Measurements from ENCODE around the gene ABCB8.
A peak's percentile ranks its signal among the peaks of the same experiment; 100 is the strongest.

ABCB8 gene

DNA sequence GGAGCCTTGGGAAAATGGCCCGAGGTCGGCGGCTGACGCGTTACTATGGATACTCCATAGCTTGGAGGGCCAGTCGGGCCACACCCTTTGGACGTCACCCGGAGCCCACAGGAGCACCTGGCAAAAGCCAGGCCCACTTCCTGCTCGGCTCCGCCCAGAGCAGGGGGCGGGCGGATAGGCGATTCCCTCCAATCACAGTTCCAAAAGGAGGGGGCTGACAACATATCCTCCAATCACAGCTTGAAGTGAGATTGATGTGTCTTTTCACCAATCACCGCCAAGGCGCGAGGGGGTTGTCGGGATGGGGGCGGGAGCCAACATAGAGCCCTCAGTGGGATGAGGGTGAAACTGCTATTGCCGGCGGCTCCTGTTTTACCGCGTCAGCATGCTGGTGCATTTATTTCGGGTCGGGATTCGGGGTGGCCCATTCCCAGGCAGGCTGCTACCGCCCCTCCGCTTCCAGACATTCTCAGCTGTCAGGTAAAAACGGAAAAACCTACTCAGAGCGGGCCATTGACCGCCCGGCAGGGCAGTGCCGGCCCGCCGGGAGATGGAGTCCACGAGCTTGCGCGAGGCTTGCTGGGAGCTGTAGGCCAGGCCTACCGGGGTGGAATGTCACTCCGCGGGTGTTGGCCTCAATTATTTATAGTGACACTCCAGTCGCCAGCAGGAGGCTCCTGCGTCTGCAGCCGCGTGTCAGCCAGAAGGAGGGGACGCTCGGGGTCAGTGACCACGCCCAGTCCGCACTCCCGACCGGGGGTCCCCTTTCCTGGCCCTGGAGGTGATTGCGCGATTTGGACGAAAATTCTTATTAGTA is at the start of gene ABCB8:
TSS of gene ABCB8 (plus strand) at position 320 of the 817 bp plus-strand sequence. CDS start at position 386, 66 bp downstream.
- DNase-seq (ENCODE audit: low spot score), result peak; percentile 99

DNA sequence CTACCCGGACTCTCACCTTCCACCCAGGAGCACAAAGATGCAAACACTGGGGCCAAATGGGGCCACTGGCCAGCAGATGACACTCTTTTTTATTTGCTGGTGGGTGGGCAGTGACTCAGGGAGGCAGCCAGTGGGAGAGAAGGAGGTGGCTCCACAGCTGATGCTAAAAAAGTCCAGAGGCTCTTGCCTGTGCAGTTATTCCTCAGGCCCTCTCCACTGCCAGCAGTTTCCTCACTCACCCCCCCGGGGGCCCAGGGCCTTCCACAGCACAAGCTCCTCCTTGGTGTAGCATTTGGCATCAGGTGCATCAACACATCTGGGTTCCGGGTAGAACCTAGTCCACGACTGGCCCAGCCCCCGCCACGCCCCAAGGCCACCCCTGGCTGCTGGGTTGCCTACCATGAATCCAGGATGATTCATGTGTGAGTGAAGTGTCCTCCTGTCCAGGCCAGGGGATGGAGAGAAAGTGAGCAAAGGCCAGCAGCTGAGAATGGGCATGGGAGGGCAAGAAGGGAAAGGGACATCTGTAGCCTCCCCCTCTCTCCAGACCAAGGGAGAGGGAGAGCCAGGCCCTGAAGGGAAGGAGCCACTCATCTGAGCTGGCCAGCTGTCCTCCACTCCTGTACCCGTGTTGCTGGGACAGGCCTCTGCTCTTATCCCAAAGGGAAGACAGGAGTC is 48.4 kb upstream of the ABCB8 start:
- DNase-seq (ENCODE audit: low spot score), result no peak

DNA sequence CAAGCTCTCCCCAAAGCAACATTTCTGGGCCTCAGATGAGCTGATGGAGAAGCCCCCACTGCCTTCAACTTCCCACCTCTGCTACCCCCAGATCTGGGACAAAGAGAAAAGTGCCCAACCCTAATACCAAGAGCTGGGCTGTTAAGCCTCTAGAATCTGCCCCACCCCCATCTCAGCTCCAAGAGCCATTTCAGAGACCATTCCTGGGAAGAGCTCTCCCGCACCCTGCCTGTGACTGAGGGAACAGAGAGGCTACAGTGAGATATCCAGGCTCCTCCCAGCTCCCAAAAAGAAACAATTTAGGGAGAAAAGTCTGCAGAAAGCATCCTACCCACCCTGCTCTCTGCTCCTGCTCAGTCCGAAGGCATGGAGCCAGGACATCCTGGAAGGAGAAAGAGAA is 47.6 kb upstream of the ABCB8 start:
- no peak for DNase-seq (ENCODE audit: low spot score)

DNA sequence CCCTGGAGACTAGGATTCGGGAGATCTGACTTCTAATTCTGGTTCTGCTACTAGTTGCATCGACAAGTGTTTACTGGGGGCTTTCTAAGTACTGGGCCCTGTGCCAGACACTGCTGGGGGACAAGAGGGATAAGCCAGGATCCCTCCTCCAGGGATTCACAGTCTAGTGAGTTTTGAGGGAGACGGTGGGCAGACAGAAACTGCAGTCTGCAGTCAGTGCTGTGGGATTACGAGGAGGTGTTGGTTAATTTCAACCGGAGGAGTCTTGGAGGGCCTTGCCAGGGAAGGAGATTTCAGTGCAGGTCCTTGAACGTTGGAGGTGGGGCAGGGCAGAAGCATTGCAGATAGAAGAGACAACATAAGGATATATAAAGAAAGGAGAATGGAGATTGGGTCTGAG is 46.6 kb upstream of the ABCB8 start:
- no peak for DNase-seq (ENCODE audit: low spot score)

DNA sequence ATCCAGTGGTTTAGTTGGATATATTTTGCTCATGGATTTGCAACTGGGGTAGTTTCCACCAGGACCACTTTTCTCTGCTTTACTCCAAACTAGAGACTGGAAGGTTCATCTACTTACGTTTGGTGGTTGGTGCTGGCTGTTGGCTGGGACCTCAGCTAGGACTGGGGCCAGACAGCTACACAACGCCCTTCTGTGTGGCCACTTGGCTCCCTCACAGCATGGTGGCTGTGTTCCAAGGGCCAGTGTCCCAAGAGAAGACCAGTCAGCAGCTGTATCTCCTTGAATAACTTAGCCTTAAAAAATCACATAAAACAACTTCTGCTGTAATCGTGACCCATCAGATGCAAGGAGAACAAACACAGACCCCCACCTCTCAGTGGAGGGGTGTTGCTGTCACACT is 45.9 kb upstream of the ABCB8 start:
- no peak for DNase-seq (ENCODE audit: low spot score)

DNA sequence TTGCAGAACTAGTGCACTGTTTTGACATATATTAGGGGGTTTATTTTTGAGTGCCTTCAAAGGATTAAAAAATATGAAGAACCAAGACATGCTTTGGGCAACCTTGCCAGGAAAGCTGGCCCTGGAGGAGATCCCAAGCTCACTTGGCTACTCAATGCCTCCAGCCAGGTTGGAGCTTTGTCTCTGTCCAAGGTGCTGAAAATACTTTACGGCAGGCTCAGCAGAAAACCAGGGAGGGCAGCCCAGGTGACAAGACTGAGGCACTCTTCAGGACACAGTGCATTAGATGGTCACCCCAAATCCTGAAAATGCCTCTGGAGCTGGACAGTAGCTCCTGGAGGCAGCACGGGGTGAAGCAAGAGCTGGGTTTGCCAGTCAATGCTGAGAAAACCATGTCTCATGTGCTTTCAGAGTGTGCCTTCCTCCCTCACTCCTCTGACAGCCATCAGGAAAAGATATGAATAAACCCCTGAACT is 44.3 kb upstream of the ABCB8 start:
- DNase-seq (ENCODE audit: low spot score), result peak; percentile 41

DNA sequence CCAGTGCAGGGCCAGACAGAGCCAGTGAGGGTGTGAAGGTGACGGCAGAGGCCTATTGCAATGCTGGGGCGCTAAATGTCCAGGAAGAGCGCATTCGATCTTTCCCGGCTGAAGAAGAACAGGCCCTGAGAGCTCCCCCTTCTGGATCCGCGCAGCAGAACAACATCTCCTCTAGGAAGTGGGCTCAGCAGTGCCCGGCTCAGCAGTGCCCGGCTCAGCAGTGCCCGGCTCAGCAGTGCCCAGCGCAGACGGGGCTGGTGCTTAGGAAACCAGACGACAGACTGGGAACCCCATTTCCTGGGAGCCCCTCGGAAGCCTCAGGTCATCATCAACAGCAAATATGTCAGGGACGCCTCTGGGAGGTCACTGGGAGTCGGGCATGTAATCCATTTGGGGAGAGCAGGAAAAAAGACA is 42.1 kb upstream of the ABCB8 start:
- DNase-seq (ENCODE audit: low spot score), result peak; percentile 57

DNA sequence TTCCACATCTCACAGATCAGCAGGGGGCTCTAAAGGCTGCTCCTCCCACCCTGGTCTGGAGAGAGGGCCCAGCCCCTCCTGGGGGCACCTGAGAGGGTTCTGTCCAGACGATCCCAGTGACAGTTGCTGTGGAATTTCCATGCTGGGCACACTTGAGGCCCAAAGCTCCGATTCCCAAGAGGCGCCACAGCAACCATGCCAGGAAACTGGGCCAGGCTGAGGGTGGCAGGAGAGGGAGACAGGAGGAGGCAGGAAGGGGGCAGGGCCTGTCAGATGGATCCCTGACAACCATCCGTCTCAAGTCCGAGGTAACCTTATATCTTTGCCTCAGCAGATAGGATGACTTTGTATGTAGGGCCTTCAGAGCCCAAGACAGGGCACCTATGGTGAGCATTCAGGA is 41.7 kb upstream of the ABCB8 start:
- no peak for DNase-seq (ENCODE audit: low spot score)

DNA sequence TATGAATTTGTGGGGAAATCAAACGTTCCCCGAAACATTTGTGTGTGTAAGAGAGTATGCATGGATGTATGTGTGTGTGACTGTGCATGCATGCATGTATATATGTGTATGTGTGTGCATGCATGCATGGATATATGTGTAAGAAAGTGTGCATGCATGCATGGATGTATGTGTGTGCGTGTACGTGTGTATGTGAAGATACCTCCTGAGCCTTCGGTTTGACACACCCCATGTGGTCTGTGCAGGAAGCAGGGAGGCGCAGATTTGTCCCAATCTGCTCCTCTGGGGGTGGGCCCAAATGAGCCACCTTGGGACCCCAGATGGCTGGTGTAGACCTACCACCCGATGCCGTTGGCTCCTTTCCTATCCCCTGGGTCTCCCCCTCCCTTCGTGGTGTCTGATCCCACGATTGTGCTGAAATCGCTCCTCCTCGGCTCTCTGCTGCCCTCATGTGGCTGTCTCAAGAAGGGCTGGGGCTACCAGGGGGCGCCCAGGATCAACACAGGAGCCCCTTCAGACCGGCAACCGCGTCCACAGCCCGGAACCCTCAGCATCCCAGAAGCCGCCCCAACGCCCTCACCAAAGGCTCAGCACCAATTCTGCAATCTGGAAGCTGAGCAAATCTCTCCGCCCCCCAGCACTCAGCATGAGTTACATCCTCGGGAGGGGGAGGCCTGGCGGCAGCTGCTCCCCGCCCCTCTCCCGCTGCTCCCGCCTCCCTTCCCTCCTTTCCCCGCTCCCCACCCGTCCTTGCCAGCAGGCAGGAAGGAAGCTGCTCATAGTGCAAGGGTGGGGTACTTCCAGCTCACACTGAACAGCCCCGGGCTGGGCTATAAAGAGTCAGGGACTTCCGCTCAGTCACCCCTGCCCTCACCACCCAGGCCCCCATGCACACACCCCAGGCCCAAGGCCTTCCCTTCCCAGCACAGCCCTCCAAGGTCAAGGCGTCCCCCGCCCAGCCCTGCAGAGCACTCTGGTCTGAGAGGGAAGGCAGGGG is 39.7 kb upstream of the ABCB8 start:
- DNase-seq (ENCODE audit: low spot score), result peak; percentile 72

DNA sequence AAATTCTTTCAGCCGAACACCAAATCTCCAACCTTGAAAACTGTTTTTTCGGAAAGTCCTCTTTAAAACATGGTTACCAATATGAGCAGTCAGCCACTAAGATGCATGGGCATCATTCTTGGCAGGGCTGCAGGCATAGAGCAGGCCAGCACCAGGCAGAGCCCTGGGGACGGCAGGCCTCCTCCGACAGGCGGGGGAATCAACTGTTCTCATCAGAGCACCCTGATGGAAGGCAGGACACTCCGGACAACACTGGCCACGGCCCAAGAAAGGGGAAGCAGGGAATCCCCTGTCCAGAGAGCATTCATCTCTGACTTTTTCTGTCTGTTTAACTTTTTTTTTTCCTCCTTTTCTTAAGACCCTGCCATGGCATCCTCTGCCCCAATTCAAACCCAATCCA is 38.8 kb upstream of the ABCB8 start:
- no peak for DNase-seq (ENCODE audit: low spot score)

DNA sequence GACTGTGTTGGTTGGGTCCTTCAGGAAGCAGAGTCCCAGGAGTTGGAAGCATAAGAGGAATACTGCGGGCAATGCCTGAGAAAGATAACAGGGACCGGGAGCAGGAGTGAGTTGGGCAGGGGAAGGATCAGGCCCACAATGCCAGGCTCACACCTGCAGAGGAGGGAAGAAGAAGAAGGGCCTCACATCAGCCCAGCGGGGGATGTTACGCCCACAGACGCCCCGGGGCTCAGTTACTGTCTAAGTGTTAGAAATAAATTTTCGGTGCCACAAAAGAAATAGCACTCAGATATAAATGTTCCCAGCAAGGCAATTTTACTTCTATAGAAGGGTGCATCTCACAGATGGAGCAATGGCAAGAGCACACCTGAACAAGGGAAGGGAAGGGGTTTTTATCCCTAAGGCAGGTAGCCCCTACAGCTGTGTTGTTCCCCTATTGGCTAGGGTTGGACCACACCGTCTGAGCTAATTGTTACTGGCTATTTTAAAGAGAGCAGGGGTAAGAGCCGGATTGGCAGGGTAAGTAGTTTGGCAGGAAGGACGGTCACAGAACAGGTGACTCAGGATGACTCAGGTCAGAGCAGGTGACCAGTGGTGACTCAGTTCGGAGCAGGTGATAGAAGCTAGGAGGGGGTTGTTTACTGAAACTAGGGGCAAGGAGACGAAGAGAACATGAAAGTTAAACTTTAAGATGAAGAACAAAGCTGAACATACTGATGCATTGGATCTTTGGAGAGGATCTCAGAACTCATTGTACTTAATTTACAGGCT is 37.6 kb upstream of the ABCB8 start, which contains the start of gene NOS3:
TSS of gene NOS3 (plus strand) at position 602 of the 771 bp plus-strand sequence. CDS start 2,787 bp downstream, outside the sequence.
- DNase-seq (ENCODE audit: low spot score), result no peak

DNA sequence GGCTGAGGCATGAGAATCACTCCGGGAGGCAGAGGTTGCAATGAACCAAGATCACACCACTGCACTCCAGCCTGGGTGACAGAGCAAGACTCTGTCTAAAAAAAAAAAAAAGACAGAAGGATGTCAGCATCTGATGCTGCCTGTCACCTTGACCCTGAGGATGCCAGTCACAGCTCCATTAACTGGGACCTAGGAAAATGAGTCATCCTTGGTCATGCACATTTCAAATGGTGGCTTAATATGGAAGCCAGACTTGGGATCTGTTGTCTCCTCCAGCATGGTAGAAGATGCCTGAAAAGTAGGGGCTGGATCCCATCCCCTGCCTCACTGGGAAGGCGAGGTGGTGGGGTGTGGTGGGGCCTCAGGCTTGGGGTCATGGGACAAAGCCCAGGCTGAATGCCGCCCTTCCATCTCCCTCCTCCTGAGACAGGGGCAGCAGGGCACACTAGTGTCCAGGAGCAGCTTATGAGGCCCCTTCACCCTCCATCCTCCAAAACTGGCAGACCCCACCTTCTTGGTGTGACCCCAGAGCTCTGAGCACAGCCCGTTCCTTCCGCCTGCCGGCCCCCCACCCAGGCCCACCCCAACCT is 36.1 kb upstream of the ABCB8 start:
- no peak for DNase-seq (ENCODE audit: low spot score)

DNA sequence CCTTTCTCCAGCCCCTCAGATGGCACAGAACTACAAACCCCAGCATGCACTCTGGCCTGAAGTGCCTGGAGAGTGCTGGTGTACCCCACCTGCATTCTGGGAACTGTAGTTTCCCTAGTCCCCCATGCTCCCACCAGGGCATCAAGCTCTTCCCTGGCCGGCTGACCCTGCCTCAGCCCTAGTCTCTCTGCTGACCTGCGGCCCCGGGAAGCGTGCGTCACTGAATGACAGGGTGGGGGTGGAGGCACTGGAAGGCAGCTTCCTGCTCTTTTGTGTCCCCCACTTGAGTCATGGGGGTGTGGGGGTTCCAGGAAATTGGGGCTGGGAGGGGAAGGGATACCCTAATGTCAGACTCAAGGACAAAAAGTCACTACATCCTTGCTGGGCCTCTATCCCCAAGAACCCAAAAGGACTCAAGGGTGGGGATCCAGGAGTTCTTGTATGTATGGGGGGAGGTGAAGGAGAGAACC is 35.4 kb upstream of the ABCB8 start:
- no peak for DNase-seq (ENCODE audit: low spot score)

DNA sequence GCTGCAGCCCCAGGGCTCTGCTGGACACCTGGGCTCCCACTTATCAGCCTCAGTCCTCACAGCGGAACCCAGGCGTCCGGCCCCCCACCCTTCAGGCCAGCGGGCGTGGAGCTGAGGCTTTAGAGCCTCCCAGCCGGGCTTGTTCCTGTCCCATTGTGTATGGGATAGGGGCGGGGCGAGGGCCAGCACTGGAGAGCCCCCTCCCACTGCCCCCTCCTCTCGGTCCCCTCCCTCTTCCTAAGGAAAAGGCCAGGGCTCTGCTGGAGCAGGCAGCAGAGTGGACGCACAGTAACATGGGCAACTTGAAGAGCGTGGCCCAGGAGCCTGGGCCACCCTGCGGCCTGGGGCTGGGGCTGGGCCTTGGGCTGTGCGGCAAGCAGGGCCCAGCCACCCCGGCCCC is 34.7 kb upstream of the ABCB8 start:
- DNase-seq (ENCODE audit: low spot score), result no peak

DNA sequence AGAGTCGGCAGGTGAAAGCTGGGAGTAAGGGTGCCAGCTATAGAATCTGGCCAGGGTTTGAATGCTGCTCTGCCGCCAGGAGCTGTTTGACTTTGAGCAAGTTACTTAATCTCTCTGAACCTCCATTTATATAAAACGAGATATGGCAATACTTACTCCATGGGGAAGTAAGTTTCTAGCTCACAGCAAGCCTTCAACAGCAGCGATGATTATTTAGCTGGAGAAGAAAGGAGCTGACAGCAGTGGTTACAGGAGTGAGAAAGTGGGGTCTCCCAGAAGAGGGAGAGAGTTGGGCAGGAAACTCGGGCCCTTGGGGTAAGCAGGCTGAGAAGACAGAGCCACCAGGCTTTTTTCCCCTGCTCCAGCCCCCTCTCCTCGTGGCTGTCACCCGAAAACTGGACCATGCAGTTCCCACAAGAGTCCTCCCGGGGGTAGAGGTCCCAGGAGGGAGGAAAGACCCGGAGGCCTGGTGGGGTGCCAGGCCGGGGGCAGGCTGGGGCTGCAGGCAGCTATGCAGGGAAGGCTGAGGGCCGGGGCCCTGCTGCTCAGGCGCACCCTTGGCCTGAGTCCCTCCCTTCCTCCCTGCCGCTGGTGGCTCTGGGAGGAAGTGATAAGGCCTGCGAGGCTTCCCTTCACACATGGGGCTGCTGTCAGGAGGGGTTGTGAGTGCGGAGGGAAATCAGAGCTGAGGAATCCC is 34.0 kb upstream of the ABCB8 start:
- DNase-seq (ENCODE audit: low spot score), result no peak

DNA sequence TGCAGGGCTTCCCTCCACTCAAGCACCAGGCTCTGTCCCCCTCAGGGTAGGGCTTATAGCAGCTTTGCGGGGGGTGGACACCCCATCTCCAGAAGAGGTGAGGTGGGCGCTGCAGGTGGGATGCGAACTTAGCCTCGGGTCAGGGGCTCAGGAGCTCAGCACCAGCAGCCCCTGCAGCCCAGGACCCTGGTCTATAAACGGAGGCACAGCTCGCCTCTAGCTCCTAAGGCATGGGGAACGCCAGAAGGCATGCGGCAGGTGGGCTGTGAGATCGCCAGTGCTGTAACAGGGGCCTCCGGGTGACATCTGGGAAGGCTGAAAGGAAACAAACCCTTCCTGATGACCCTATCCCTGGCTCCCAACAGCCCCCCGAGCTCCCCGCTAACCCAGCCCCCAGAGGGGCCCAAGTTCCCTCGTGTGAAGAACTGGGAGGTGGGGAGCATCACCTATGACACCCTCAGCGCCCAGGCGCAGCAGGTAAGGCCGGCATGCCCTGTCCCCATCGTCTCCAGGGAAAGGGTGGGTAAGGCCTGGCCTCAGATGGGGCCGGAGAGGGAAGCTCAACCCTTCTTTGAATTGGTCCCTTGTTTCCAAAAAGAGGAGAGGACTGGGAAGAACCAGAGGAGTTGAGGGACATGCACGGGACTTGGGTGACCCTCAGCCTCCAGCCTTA is 33.3 kb upstream of the ABCB8 start:
- no peak for DNase-seq (ENCODE audit: low spot score)

DNA sequence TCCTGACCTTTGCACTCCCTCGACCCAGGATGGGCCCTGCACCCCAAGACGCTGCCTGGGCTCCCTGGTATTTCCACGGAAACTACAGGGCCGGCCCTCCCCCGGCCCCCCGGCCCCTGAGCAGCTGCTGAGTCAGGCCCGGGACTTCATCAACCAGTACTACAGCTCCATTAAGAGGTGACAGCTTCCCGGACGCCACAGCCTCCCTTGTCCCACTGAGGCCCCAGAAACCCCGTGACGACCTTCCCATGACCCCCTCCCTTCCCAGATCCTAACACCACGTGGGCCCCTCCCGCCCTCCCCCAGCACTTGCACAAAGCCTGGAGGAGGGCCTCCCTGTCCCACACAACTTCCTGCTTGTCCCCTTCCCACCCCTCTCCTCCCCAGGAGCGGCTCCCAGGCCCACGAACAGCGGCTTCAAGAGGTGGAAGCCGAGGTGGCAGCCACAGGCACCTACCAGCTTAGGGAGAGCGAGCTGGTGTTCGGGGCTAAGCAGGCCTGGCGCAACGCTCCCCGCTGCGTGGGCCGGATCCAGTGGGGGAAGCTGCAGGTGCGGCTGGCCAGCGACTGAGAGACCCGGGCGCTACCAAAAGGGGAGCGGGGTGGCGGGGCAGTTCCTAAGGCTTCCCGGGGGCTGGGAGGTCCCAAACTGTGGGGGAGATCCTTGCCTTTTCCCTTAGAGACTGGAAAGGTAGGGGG is 31.7 kb upstream of the ABCB8 start:
- no peak for DNase-seq (ENCODE audit: low spot score)

DNA sequence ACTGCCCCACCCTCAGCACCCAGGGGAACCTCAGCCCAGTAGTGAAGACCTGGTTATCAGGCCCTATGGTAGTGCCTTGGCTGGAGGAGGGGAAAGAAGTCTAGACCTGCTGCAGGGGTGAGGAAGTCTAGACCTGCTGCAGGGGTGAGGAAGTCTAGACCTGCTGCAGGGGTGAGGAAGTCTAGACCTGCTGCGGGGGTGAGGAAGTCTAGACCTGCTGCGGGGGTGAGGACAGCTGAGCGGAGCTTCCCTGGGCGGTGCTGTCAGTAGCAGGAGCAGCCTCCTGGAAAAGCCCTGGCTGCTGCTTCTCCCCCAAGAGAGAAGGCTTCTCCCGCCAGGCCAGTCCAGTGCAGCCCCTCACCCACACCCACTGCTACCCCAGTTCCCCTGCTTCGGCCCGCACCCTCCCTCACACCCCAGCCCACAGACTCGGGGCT is 31.2 kb upstream of the ABCB8 start:
- DNase-seq (ENCODE audit: low spot score), result no peak

DNA sequence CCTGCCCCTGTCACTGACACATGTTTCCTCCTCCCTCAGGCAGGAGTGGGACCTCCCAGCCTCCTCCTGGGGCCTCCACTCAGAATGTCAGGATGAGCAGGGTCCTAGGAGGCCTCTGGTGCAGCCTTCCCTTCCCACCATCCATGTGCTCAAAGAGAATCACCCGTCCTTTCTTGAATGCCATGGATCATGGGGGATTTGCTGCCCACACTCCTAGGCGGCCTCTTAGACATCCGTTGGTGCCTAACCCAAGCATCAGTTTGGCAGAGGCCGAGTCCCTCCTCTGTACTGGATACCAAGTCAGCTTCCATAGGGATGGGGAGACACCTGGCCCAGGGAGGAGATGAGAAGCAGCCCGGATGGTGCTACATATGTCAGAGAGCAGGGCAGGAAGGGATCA is 30.4 kb upstream of the ABCB8 start:
- DNase-seq (ENCODE audit: low spot score), result no peak

Measured in CD4-positive, alpha-beta T cell treated with Interleukin-15 for 4 hours (primary cell).